H1 (cell line): ENCODE data around the gene ZNF622. TPM values are rescaled to one million over a fixed set of nuclear protein-coding genes. Genes with fewer than 3 reads are reported as not detected.

ENCODE experiments used
- CTCF ChIA-PET: fragments of 300-600 bp; sonication (Branson Sonifier 250); formaldehyde crosslinking; loops from one replicate; lab custom pipeline; 2021; ENCODE audit not compliant: partially characterized antibody; lab: Charles Lee
- POLR2A ChIA-PET: fragments of 300-600 bp; sonication (Branson Sonifier 250); formaldehyde crosslinking; loops from one replicate; lab custom pipeline; 2021; ENCODE audit warnings: inconsistent platforms; ENCODE audit not compliant: partially characterized antibody; lab: Charles Lee
- DNase-seq, 2 experiments: peaks; one replicate each; pipeline versions ENCODE4 v3.0.0 to v3.0.0-alpha.2; 2010 to 2022; ENCODE audit warnings: low spot score in 2 of 2, low read depth in 1 of 2, mixed read lengths in 1 of 2
- FAIRE-seq: peaks from 2 replicates; lab custom pipeline; 2011; peaks lifted over from hg19 to GRCh38; lab: Jason Lieb, UNC
- H2AFZ ChIP-seq: 2 replicates; pipeline ENCODE4 v1.8.1; 2012; ENCODE audit warnings: low read length, inconsistent platforms
- H2AK5ac ChIP-seq: 2 replicates; pipeline ENCODE4 v1.6.1; 2013; ENCODE audit warnings: low read depth, low read length
- H2BK120ac ChIP-seq: replicated peaks from 2 replicates; pipeline ENCODE3; 2013; ENCODE audit warnings: low read depth, low read length, inconsistent platforms
- H2BK12ac ChIP-seq: 2 replicates; pipeline ENCODE4 v1.6.1; 2013; ENCODE audit warnings: low read depth, low read length
- H2BK15ac ChIP-seq: 2 replicates; pipeline ENCODE4 v1.6.1; 2013; ENCODE audit warnings: low read length
- H2BK20ac ChIP-seq: 2 replicates; pipeline ENCODE4 v1.6.1; 2013; ENCODE audit warnings: low read length
- H2BK5ac ChIP-seq: 2 replicates; pipeline ENCODE4 v1.6.1; 2013; ENCODE audit warnings: low read depth, low read length
- H3K14ac ChIP-seq: 2 replicates; pipeline ENCODE4 v1.6.1; 2013; ENCODE audit warnings: inconsistent platforms; ENCODE audit not compliant: insufficient read length
- H3K18ac ChIP-seq: 2 replicates; pipeline ENCODE4 v1.6.1; 2013; ENCODE audit warnings: low read length; ENCODE audit errors: extremely low read depth
- H3K23ac ChIP-seq: 2 replicates; pipeline ENCODE4 v1.6.1; 2013; ENCODE audit warnings: inconsistent platforms; ENCODE audit not compliant: insufficient read length
- H3K23me2 ChIP-seq: 2 replicates; pipeline ENCODE4 v1.6.1; 2013; ENCODE audit warnings: low read depth, low read length
- H3K27ac ChIP-seq: 2 replicates; pipeline ENCODE4 v1.6.1; 2011; ENCODE audit warnings: low read depth, low read length, inconsistent platforms
- H3K27me3 ChIP-seq, 4 experiments: replicated peaks in 1 of 4; 1 replicate in 1 of 4; 2 replicates in 3 of 4; pipeline versions ENCODE4 v1.6.1 to v1.8.1; 2011 to 2013; ENCODE audit warnings: low read length in 3 of 4, mild to moderate bottlenecking in 3 of 4, inconsistent platforms in 2 of 4, mixed read lengths in 2 of 4, moderate library complexity in 1 of 4; ENCODE audit not compliant: control insufficient read depth in 3 of 4, insufficient read depth in 3 of 4; ENCODE audit errors: extremely low read depth in 1 of 4
- H3K36me3 ChIP-seq, 4 experiments: 2 replicates each; pipeline versions ENCODE4 v1.6.1 to v1.8.1; 2011 to 2013; ENCODE audit warnings: mild to moderate bottlenecking in 4 of 4, low read length in 3 of 4, moderate library complexity in 2 of 4, control low read depth in 1 of 4, inconsistent platforms in 1 of 4; ENCODE audit not compliant: insufficient read depth in 4 of 4, control insufficient read depth in 2 of 4
- H3K4ac ChIP-seq: replicated peaks from 2 replicates; pipeline ENCODE3; 2013; ENCODE audit warnings: low read length, low read depth, mixed read lengths, inconsistent platforms; ENCODE audit not compliant: insufficient read length
- H3K4me1 ChIP-seq, 4 experiments: replicated peaks in 1 of 4; 1 replicate in 1 of 4; 2 replicates in 3 of 4; pipeline versions ENCODE4 v1.6.1 to v1.8.1; 2011 to 2013; ENCODE audit warnings: low read length in 3 of 4, inconsistent platforms in 2 of 4, mixed read lengths in 1 of 4; ENCODE audit not compliant: insufficient read depth in 4 of 4, control insufficient read depth in 3 of 4
- H3K4me2 ChIP-seq, 2 experiments: 2 replicates each; pipeline versions ENCODE4 v1.6.1 to v1.8.1; 2011 to 2013; ENCODE audit warnings: low read depth in 2 of 2, low read length in 2 of 2, control low read depth in 1 of 2, inconsistent platforms in 1 of 2, mild to moderate bottlenecking in 1 of 2; ENCODE audit not compliant: insufficient read depth in 1 of 2
- H3K4me3 ChIP-seq, 4 experiments: fragments of 200-600, 300-600 bp in 1 of 4; sonication (generic), shearing (Covaris generic), sonication (Bioruptor Twin) in 1 of 4; 2 replicates each; pipeline versions ENCODE4 v1.5.1 to v1.8.1; 2011 to 2016; ENCODE audit warnings: low read length in 4 of 4, low read depth in 3 of 4, control low read depth in 2 of 4, inconsistent platforms in 2 of 4, mild to moderate bottlenecking in 2 of 4, mixed read lengths in 1 of 4, moderate library complexity in 1 of 4; ENCODE audit not compliant: insufficient read depth in 2 of 4; ENCODE audit errors: extremely low read depth in 1 of 4
- H3K56ac ChIP-seq: replicated peaks from 2 replicates; pipeline ENCODE3; 2013; ENCODE audit warnings: low read depth, mild to moderate bottlenecking, mixed read lengths, low read length, inconsistent platforms; ENCODE audit not compliant: insufficient read length
- H3K79me1 ChIP-seq: 2 replicates; pipeline ENCODE4 v1.6.1; 2013; ENCODE audit warnings: low read depth, low read length, control low read depth
- H3K79me2 ChIP-seq, 2 experiments: 2 replicates each; pipeline versions ENCODE4 v1.6.1 to v1.8.1; 2012 to 2013; ENCODE audit warnings: low read length in 2 of 2, mild to moderate bottlenecking in 2 of 2, inconsistent platforms in 1 of 2; ENCODE audit not compliant: insufficient read depth in 2 of 2, control insufficient read depth in 1 of 2
- H3K9ac ChIP-seq, 4 experiments: replicated peaks in 1 of 4; 1 replicate in 1 of 4; 2 replicates in 3 of 4; pipeline versions ENCODE4 v1.6.1 to v1.8.1; 2011 to 2013; ENCODE audit warnings: low read depth in 3 of 4, low read length in 3 of 4, control low read depth in 2 of 4, mild to moderate bottlenecking in 2 of 4, moderate library complexity in 2 of 4, inconsistent platforms in 1 of 4; ENCODE audit errors: extremely low read depth in 1 of 4
- H3K9me3 ChIP-seq, 2 experiments: 2 replicates each; pipeline versions ENCODE4 v1.6.1 to v1.8.1; 2012 to 2013; ENCODE audit warnings: mild to moderate bottlenecking in 2 of 2, moderate library complexity in 2 of 2, control low read depth in 1 of 2, inconsistent platforms in 1 of 2, low read depth in 1 of 2, low read length in 1 of 2, mixed read lengths in 1 of 2; ENCODE audit not compliant: insufficient read depth in 2 of 2
- H4K20me1 ChIP-seq, 2 experiments: replicated peaks in 1 of 2; 2 replicates each; pipeline versions ENCODE3 to v1.8.1; 2011 to 2013; ENCODE audit warnings: inconsistent platforms in 2 of 2, low read length in 2 of 2, mild to moderate bottlenecking in 1 of 2; ENCODE audit not compliant: insufficient read depth in 2 of 2, control insufficient read depth in 1 of 2
- H4K5ac ChIP-seq: 2 replicates; pipeline ENCODE4 v1.6.1; 2013; ENCODE audit warnings: low read length, low read depth, mixed read lengths, inconsistent platforms; ENCODE audit not compliant: insufficient read length
- H4K8ac ChIP-seq: 2 replicates; pipeline ENCODE4 v1.8.0; 2013; ENCODE audit warnings: mild to moderate bottlenecking, moderate library complexity, low read length, inconsistent platforms; ENCODE audit not compliant: insufficient read depth; ENCODE audit errors: extremely low read depth
- H4K91ac ChIP-seq: replicated peaks from 2 replicates; pipeline ENCODE3; 2013; ENCODE audit warnings: low read length, mixed read lengths, inconsistent platforms; ENCODE audit not compliant: insufficient read length
- ATF3 ChIP-seq: IDR thresholded peaks from 2 replicates; pipeline ENCODE4 v1.6.1; 2011; ENCODE audit warnings: low read depth, mild to moderate bottlenecking, low read length; ENCODE audit not compliant: insufficient read depth
- CHD1 ChIP-seq: IDR thresholded peaks from 2 replicates; pipeline ENCODE4 v1.6.1; 2012; ENCODE audit warnings: low read depth, low read length, improper control_type of control experiment
- EGR1 ChIP-seq: IDR thresholded peaks from 2 replicates; pipeline ENCODE4 v1.6.1; 2011; ENCODE audit warnings: low read depth, low read length, borderline replicate concordance
- EZH2 ChIP-seq: fragments of 200-600 bp; sonication (generic); IDR thresholded peaks from 2 replicates; pipeline ENCODE4 v1.7.1; 2012; ENCODE audit warnings: low read depth, mild to moderate bottlenecking, moderate library complexity, low read length, inconsistent platforms; ENCODE audit not compliant: severe bottlenecking
- GTF2F1 ChIP-seq: IDR thresholded peaks from 2 replicates; pipeline ENCODE4 v1.6.1; 2012; ENCODE audit warnings: low read depth, low read length, improper control_type of control experiment, borderline replicate concordance
- KDM5A ChIP-seq: fragments of 200-600 bp; IDR thresholded peaks from 2 replicates; pipeline ENCODE4 v1.7.1; 2012; ENCODE audit warnings: mild to moderate bottlenecking, low read length, inconsistent platforms, mixed read lengths
- NANOG ChIP-seq: IDR thresholded peaks from 2 replicates; pipeline ENCODE4 v1.6.1; 2011; ENCODE audit warnings: low read length, low read depth, mild to moderate bottlenecking, inconsistent platforms; ENCODE audit not compliant: insufficient read depth, poor library complexity, severe bottlenecking
- TAF1 ChIP-seq: IDR thresholded peaks from 2 replicates; pipeline ENCODE4 v1.6.1; 2011; ENCODE audit warnings: mild to moderate bottlenecking, low read depth, low read length
- USF2 ChIP-seq: IDR thresholded peaks from 2 replicates; pipeline ENCODE4 v1.6.1; 2011; ENCODE audit warnings: low read length, improper control_type of control experiment
- YY1 ChIP-seq: IDR thresholded peaks from 2 replicates; pipeline ENCODE4 v1.6.1; 2011; ENCODE audit warnings: low read depth, mild to moderate bottlenecking, low read length
- WGBS, 2 experiments: shearing (Covaris generic) in 1 of 2; methylation state at CpG; one replicate each; pipeline versions ENCODE4 v1.1.6 to v1.1.7; 2013 to 2015; ENCODE audit warnings: low lambda C conversion rate in 2 of 2, mixed read lengths in 2 of 2, inconsistent platforms in 1 of 2, low coverage in 1 of 2, missing lambda C conversion rate in 1 of 2; ENCODE audit not compliant: insufficient replicate concordance in 2 of 2, insufficient coverage in 1 of 2, insufficient read length in 1 of 2; ENCODE audit errors: extremely low coverage in 1 of 2, missing lambda C conversion rate in 1 of 2; 5-methylcytosine and 5-hydroxymethylcytosine counted together
- polyA plus RNA-seq, 7 experiments: library from polyadenylated mRNA; depleted of rRNA in 3 of 7; stranded (reverse) in 5 of 7; unstranded in 2 of 7; fragments of >200 nt in 5 of 7; fragments of 200-250 nt in 2 of 7; gene quantifications; 1 replicate in 5 of 7; 2 replicates in 1 of 7; 4 replicates in 1 of 7; pipeline versions ENCODE4 v1.2.1 to v1.2.3, GENCODE V29; 2011 to 2013; ENCODE audit warnings: missing spikeins in 2 of 7, mixed read lengths in 2 of 7
- total RNA-seq: library from RNA; stranded (reverse); fragmentation: NEBNext Ultra II Directional; extraction: Animal tissue kit (Norgen Biotek cat#: 25700); gene quantifications from 2 replicates; pipeline ENCODE4 v1.2.1, GENCODE V29; 2021
- TF ChIP-seq, protein P1 (sequence below): IDR thresholded peaks from 2 replicates; pipeline ENCODE4 v1.6.1; 2012; ENCODE audit warnings: inconsistent platforms

ZNF622 gene
- total and polyA plus RNA-seq, 2 of the 8 experiments (the other 6 are each of a cell fraction or from before 2014, with no cell fraction given), result 8.8 to 30.8 TPM

- CTCF ChIA-PET, result no interaction called here
- Histone ChIP-seq H3K9me3 (peaks cover 15 to 20% of the 10 kb centered on the region in 2 experiments), H3K9ac (no peak overlapping the region), H3K14ac (no peak overlapping the region), H3K27me3 (no peaks in the 10 kb centered on the region), H4K5ac (no peak overlapping the region), H3K23me2 (no peaks in the 10 kb centered on the region; the same call in 1 of the 2 replicates), H2BK5ac (no peak overlapping the region), H2BK15ac (no peak overlapping the region), H3K79me1 (no peaks in the 10 kb centered on the region), H4K8ac (no peak overlapping the region), H3K4me1 (no peaks in the 10 kb centered on the region), H3K18ac (no peak overlapping the region), H3K36me3 (no peaks in the 10 kb centered on the region; a peak in 1 of 8 replicates), H4K20me1 (no peaks in the 10 kb centered on the region), H3K79me2 (no peaks in the 10 kb centered on the region), H2AK5ac (no peak overlapping the region), H3K4ac (no peak overlapping the region), H4K91ac (no peak overlapping the region), H2BK12ac (no peak overlapping the region), H2AFZ (no peak overlapping the region), H3K27ac (no peak overlapping the region), H3K56ac (no peak overlapping the region), H2BK120ac (no peak overlapping the region), H3K23ac (no peak overlapping the region), H2BK20ac (no peak overlapping the region), H3K4me3 (no peak overlapping the region), H3K4me2 (no peak overlapping the region)
- FAIRE-seq (no peak), DNase-seq (no peak)
- WGBS, 2 experiments, result 82% methylated on average over 10 of the region's 10 CpGs; no CpG with 5 or more reads in 1 of the 2 experiments
- TF ChIP-seq USF2, result no peak
- TF ChIP-seq EZH2, result no peak
- no peak for TF ChIP-seq CHD1
- no peak for TF ChIP-seq YY1
- TF ChIP-seq EGR1, result no peak
- TF ChIP-seq ATF3, result no peak
- TF ChIP-seq, protein P1, sequence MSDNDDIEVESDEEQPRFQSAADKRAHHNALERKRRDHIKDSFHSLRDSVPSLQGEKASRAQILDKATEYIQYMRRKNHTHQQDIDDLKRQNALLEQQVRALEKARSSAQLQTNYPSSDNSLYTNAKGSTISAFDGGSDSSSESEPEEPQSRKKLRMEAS, result no peak
- TF ChIP-seq KDM5A, result no peak
- TF ChIP-seq TAF1, result no peak
- TF ChIP-seq NANOG, result no peak
- no peak for TF ChIP-seq GTF2F1
- POLR2A ChIA-PET, result interaction anchor here (1.3 kb wide), 1 partner anchor 13 kb away, joined by 3 read pairs; no protein-coding TSS in a partner anchor
Observed at GRCh38 chr5:16492398-16493140, 27.0 kb upstream of the ZNF622 start.
